ENCODE data around the gene ZBP1. TPM values are rescaled to one million over a fixed set of nuclear protein-coding genes. Genes with fewer than 3 reads are reported as not detected.

Gene ZBP1
- total and polyA plus RNA-seq, 10 of the 15 experiments (the other 5 are each of a cell fraction or from before 2014, with no cell fraction given), result 0.93 to 10.6 (median 4.8) TPM

DNA sequence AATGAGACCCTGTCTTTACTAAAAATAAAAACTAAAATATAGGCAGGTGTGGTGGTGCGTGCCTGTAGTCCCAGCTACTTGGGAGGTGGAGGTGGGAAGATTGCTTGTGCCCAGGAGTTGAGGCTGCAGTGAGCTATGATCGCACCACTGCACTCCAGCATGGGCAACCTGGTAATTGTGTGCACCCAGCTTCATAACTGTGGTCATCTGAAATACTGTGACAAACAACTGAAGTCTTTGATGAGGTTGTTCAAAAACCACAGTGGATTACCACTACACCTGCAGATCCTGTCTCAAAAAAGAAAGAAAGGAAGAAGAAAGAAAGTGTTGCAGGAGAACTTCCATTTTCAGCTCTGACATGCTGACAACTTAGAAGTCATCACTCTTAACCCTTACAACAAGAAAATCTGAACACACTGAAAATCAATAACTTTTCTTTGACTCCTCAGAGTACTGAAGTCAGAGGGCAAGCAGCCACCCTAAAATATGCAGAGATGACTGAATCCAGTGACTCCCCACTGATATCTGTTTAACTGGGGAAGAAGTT is 13.8 kb upstream of the ZBP1 start:
- in situ Hi-C loops (cut with MboI) (no loop called here), intact Hi-C loops (cut with micrococcal nuclease; ENCODE audit: unreplicated experiment) (no loop called here)
- H3K4me1 ChIP-seq (ENCODE audit: control insufficient read depth, insufficient read depth, low read length), result no peaks in the 10 kb centered on the region
- TF ChIP-seq CHD1 (IDR thresholded peaks at IDR 0.05; ENCODE audit: low read depth, low read length) (no peak), CBX5 (IDR thresholded peaks at IDR 0.05; ENCODE audit: low read depth) (no peak), HDGF (IDR thresholded peaks at IDR 0.05) (no peak), ZSCAN29 (IDR thresholded peaks at IDR 0.05) (no peak), KAT2A (conservative IDR thresholded peaks at IDR 0.05; ENCODE audit: control insufficient read depth, low read depth, low read length) (no peak), RUNX3 (IDR thresholded peaks at IDR 0.05; ENCODE audit: low read length) (peak; percentile 73)
- TF ChIP-seq, protein P1, sequence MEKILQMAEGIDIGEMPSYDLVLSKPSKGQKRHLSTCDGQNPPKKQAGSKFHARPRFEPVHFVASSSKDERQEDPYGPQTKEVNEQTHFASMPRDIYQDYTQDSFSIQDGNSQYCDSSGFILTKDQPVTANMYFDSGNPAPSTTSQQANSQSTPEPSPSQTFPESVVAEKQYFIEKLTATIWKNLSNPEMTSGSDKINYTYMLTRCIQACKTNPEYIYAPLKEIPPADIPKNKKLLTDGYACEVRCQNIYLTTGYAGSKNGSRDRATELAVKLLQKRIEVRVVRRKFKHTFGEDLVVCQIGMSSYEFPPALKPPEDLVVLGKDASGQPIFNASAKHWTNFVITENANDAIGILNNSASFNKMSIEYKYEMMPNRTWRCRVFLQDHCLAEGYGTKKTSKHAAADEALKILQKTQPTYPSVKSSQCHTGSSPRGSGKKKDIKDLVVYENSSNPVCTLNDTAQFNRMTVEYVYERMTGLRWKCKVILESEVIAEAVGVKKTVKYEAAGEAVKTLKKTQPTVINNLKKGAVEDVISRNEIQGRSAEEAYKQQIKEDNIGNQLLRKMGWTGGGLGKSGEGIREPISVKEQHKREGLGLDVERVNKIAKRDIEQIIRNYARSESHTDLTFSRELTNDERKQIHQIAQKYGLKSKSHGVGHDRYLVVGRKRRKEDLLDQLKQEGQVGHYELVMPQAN (conservative IDR thresholded peaks at IDR 0.05), result no peak
- no peaks in the 10 kb centered on the region for H3K79me2 ChIP-seq (ENCODE audit: control insufficient read depth, insufficient read depth, low read length)
- ChIA-PET POLR2A (no interaction called here), RAD21 (ENCODE audit: unreplicated experiment) (no interaction called here), CTCF (no interaction called here), SMC1A (ENCODE audit: uncharacterized antibody, unreplicated experiment) (no interaction called here)
- ATAC-seq, result peak; percentile 34; the same call in 2 of the 3 replicates
- H3K36me3 ChIP-seq (ENCODE audit: control insufficient read depth in 2 of 2, insufficient read depth in 2 of 2, low read length in 1 of 2), result no peaks in the 10 kb centered on the region
- no TSS peak for BruUV-seq (replicated peaks)
- H3K27ac ChIP-seq (ENCODE audit: control insufficient read depth, insufficient read depth), result no peak overlapping the region
- no peaks in the 10 kb centered on the region; the same call in 2 of the 3 replicates for H3K9me3 ChIP-seq (replicated peaks; ENCODE audit: control insufficient read depth, insufficient read depth, low read length)
- no peak overlapping the region for H3K4me3 ChIP-seq
- H3K27me3 ChIP-seq (replicated peaks in 1 of 2; ENCODE audit: control insufficient read depth in 2 of 2, insufficient read depth in 2 of 2, low read length in 1 of 2), result peaks cover 0 to 4% of the 10 kb centered on the region in 2 experiments; a peak in 2 of 4 replicates
- no peak overlapping the region for H2AFZ ChIP-seq (ENCODE audit: control insufficient read depth, low read depth, low read length)
- FAIRE-seq, result no peak
- 14% methylated on average over 2 of the region's 2 CpGs for WGBS (ENCODE audit: insufficient coverage, insufficient replicate concordance, low lambda C conversion rate, missing lambda C conversion rate)
- H3K9ac ChIP-seq (ENCODE audit: control insufficient read depth, insufficient read depth, low read length), result no peak overlapping the region
- H4K20me1 ChIP-seq (ENCODE audit: control insufficient read depth, insufficient read depth), result no peaks in the 10 kb centered on the region
- DNase-seq (ENCODE audit: low read depth, low spot score), result no peak
- H3K4me2 ChIP-seq (ENCODE audit: control insufficient read depth, insufficient read depth), result no peak overlapping the region
